Measurements from ENCODE around the gene MRPL53.
A peak's percentile ranks its signal among the peaks of the same experiment; 100 is the strongest.

MRPL53 gene

GRCh38 chr2:74504591-74504990 is 32.1 kb upstream of the MRPL53 start:
- TF ChIP-seq, protein P1, sequence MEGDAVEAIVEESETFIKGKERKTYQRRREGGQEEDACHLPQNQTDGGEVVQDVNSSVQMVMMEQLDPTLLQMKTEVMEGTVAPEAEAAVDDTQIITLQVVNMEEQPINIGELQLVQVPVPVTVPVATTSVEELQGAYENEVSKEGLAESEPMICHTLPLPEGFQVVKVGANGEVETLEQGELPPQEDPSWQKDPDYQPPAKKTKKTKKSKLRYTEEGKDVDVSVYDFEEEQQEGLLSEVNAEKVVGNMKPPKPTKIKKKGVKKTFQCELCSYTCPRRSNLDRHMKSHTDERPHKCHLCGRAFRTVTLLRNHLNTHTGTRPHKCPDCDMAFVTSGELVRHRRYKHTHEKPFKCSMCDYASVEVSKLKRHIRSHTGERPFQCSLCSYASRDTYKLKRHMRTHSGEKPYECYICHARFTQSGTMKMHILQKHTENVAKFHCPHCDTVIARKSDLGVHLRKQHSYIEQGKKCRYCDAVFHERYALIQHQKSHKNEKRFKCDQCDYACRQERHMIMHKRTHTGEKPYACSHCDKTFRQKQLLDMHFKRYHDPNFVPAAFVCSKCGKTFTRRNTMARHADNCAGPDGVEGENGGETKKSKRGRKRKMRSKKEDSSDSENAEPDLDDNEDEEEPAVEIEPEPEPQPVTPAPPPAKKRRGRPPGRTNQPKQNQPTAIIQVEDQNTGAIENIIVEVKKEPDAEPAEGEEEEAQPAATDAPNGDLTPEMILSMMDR (IDR thresholded peaks at IDR 0.05; ENCODE audit: insufficient read depth, low read length) = no peak
- TF ChIP-seq GABPA (IDR thresholded peaks at IDR 0.05; ENCODE audit: low read depth) = no peak
- TF ChIP-seq REST (IDR thresholded peaks at IDR 0.05; ENCODE audit: insufficient replicate concordance, low read depth) = no peak
- no peak for TF ChIP-seq SPI1 (IDR thresholded peaks at IDR 0.05; ENCODE audit: borderline replicate concordance, low read depth)
- no peak for TF ChIP-seq POLR2AphosphoS5 (IDR thresholded peaks at IDR 0.05; ENCODE audit: low read depth)
- Histone ChIP-seq H3K4me3 (replicated peaks; ENCODE audit: insufficient read depth, low read length) (no peak overlapping the region), H3K27ac (replicated peaks) (no peak overlapping the region), H3K27me3 (ENCODE audit: insufficient read depth, poor library complexity, severe bottlenecking) (peaks cover 38% of the 10 kb centered on the region)
- DNase-seq (ENCODE audit: low read depth in 1 of 2, low spot score in 1 of 2) = no peak

DNA sequence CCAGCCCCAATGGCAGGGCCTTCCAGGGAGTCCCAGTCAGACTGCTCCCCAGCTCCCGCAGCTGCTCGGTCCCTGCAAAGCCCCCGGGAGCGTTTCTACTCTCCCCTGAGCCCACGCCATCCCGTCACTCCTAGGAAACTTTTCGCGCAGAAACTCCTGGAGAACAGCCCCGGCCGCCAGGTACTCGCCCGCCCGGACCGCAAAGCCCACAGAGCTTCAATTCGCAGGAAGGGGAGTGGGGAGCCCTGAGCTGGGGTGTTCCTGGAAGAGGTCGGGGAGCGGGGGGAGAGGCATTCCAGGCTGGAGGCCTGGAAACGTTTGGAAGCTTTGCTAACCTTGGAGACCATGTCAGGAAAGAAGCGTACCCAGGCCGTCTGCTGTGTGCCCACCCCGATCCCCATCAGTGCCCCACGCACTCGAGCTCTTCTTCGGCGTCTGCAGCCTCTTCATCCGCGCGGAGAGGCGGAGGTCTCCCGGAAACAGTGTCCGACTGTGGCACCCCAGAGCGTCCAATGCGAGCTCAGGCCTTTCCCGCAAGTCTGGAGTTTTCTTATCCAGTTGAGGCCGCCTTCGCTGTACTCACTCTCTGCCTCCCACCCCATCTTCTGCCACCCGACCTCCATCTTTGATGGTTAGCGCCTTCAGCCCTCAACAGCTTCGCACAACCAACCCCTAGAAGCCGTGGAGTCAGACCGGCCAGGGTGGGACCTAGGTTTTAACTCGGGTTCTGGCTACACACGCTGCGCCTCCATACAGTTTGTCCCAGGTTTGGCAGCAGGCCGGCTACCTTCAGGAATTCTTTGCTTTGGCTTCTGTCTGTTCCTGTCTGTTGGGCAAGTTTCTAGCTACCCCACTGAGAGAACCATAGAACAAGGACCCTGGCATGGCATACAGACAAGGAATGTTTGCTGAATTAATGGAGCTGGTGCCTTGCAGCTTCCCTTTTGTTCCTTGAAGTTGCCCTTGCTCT is 31.3 kb upstream of the MRPL53 start:
- TF ChIP-seq GABPA (IDR thresholded peaks at IDR 0.05; ENCODE audit: low read depth) = no peak
- no peak for TF ChIP-seq REST (IDR thresholded peaks at IDR 0.05; ENCODE audit: insufficient replicate concordance, low read depth)
- TF ChIP-seq SPI1 (IDR thresholded peaks at IDR 0.05; ENCODE audit: borderline replicate concordance, low read depth) = no peak
- no peak for TF ChIP-seq POLR2AphosphoS5 (IDR thresholded peaks at IDR 0.05; ENCODE audit: low read depth)
- TF ChIP-seq, protein P1 (IDR thresholded peaks at IDR 0.05; ENCODE audit: insufficient read depth, low read length) = no peak
- Histone ChIP-seq H3K27ac (replicated peaks) (no peak overlapping the region), H3K27me3 (ENCODE audit: insufficient read depth, poor library complexity, severe bottlenecking) (peaks cover 46% of the 10 kb centered on the region), H3K4me3 (replicated peaks; ENCODE audit: insufficient read depth, low read length) (no peak overlapping the region)
- no peak for DNase-seq (ENCODE audit: low read depth in 1 of 2, low spot score in 1 of 2)

GRCh38 chr2:74502720-74503505 is 30.4 kb upstream of the MRPL53 start:
- H3K27ac ChIP-seq (replicated peaks) = no peak overlapping the region
- H3K4me3 ChIP-seq (replicated peaks; ENCODE audit: insufficient read depth, low read length) = peak overlapping the region; percentile 27

More at GRCh38 chr2:74502720-74503505, 30.4 kb upstream of the MRPL53 start:
- H3K27me3 ChIP-seq (ENCODE audit: insufficient read depth, poor library complexity, severe bottlenecking) = peaks cover 55% of the 10 kb centered on the region
- TF ChIP-seq SPI1 (IDR thresholded peaks at IDR 0.05; ENCODE audit: borderline replicate concordance, low read depth) (no peak), POLR2AphosphoS5 (IDR thresholded peaks at IDR 0.05; ENCODE audit: low read depth) (no peak), GABPA (IDR thresholded peaks at IDR 0.05; ENCODE audit: low read depth) (no peak), REST (IDR thresholded peaks at IDR 0.05; ENCODE audit: insufficient replicate concordance, low read depth) (no peak)
- TF ChIP-seq, protein P1 (IDR thresholded peaks at IDR 0.05; ENCODE audit: insufficient read depth, low read length) = no peak
- no peak for DNase-seq (ENCODE audit: low read depth in 1 of 2, low spot score in 1 of 2)
